ENCODE data around the gene CRELD2.

CRELD2 gene

GRCh38 chr22:49884503-49885260 lies 33.8 kb upstream of the CRELD2 start:
- Mint-ChIP-seq H3K4me1 (peaks cover 27% of the 10 kb centered on the region), H3K27me3 (no peaks in the 10 kb centered on the region), H3K4me3 (no peak overlapping the region), H3K27ac (no peak overlapping the region), H3K9me3 (no peaks in the 10 kb centered on the region)
- DNase-seq: no peak
- ATAC-seq: no peak

DNA sequence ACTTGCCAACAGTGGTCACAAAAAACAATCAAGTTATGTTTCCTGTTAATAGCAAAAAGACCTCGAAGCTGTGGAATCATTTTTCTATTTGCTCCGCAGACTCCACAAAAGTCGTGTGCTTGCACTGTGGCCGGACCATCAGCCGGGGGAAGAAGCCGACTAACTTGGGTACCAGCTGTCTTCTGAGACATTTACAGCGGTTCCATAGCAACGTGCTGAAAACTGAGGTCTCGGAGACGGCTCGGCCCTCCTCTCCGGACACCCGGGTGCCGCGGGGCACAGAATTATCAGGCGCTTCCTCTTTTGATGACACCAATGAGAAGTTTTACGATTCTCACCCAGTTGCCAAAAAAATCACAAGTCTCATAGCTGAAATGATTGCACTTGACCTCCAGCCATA lies 33.2 kb upstream of the CRELD2 start:
- DNase-seq: no peak
- no peak for ATAC-seq
- no peak overlapping the region for H3K27ac Mint-ChIP-seq
- H3K4me1 Mint-ChIP-seq: peaks cover 22% of the 10 kb centered on the region
- H3K27me3 Mint-ChIP-seq: no peaks in the 10 kb centered on the region
- H3K9me3 Mint-ChIP-seq: no peaks in the 10 kb centered on the region
- no peak overlapping the region for H3K4me3 Mint-ChIP-seq

DNA sequence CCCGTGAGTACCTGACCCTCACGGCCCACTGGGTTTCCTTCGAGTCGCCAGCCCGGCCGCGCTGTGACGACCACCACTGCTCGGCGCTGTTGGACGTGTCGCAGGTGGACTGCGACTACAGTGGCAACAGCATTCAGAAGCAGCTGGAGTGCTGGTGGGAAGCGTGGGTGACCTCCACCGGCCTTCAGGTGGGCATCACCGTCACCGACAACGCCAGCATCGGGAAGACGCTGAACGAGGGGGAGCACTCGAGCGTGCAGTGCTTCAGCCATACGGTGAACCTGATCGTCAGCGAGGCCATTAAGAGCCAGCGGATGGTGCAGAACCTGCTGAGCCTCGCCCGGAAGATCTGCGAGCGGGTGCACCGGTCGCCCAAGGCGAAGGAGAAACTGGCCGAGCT lies 32.6 kb upstream of the CRELD2 start:
- DNase-seq: no peak
- no peak for ATAC-seq
- Mint-ChIP-seq H3K27ac (no peak overlapping the region), H3K4me1 (peaks cover 17% of the 10 kb centered on the region), H3K4me3 (no peak overlapping the region), H3K27me3 (no peaks in the 10 kb centered on the region), H3K9me3 (no peaks in the 10 kb centered on the region)

- no peaks in the 10 kb centered on the region for H3K27me3 Mint-ChIP-seq
- no peak for DNase-seq
- H3K27ac Mint-ChIP-seq: peak overlapping the region in 1 of 2 donors; percentile 74
- peaks cover 17% of the 10 kb centered on the region for H3K4me1 Mint-ChIP-seq
- ATAC-seq: no peak
- no peak overlapping the region for H3K4me3 Mint-ChIP-seq
- H3K9me3 Mint-ChIP-seq: no peaks in the 10 kb centered on the region
These were observed 31.9 kb upstream of the CRELD2 start for GRCh38 chr22:49886346-49887063.

DNA sequence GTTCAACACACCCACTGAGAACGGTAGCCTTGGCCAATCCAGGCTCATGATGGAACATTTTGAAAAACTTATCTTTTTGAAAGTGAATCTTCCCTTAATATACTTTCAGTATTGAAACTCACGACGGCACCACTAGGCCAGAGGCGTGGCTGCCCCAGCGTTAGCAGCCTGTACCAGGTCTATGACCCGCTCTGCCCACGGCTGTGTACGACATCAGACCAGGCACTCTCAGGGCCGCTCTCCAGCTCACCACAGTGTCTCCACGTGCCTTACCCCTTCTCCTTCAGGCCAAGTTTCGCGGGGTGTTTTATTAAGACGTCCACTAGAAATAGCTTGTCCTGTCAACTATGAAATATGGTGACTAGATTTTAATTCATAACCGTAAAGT lies 31.4 kb upstream of the CRELD2 start:
- ATAC-seq: no peak
- Mint-ChIP-seq H3K9me3 (no peaks in the 10 kb centered on the region), H3K27me3 (no peaks in the 10 kb centered on the region), H3K27ac (peak overlapping the region in 1 of 2 donors; percentile 74), H3K4me1 (peaks cover 11% of the 10 kb centered on the region), H3K4me3 (no peak overlapping the region)
- no peak for DNase-seq

GRCh38 chr22:49887702-49888101 lies 30.7 kb upstream of the CRELD2 start:
- Mint-ChIP-seq H3K4me1 (peaks cover 5% of the 10 kb centered on the region), H3K27ac (no peak overlapping the region), H3K9me3 (no peaks in the 10 kb centered on the region), H3K27me3 (no peaks in the 10 kb centered on the region), H3K4me3 (no peak overlapping the region)
- ATAC-seq (no peak), DNase-seq (no peak)

GRCh38 chr22:49889071-49889470 lies 29.4 kb upstream of the CRELD2 start:
- no peaks in the 10 kb centered on the region for H3K27me3 Mint-ChIP-seq
- H3K4me1 Mint-ChIP-seq: peaks cover 5% of the 10 kb centered on the region
- H3K4me3 Mint-ChIP-seq: no peak overlapping the region
- H3K27ac Mint-ChIP-seq: no peak overlapping the region
- no peak for DNase-seq
- no peaks in the 10 kb centered on the region for H3K9me3 Mint-ChIP-seq
- ATAC-seq: no peak

- Mint-ChIP-seq H3K9me3 (peaks cover 0 to 9% of the 10 kb centered on the region in 2 donors), H3K4me3 (no peak overlapping the region), H3K27me3 (no peaks in the 10 kb centered on the region), H3K4me1 (no peaks in the 10 kb centered on the region), H3K27ac (peak overlapping the region in 1 of 2 donors; percentile 24)
- ATAC-seq (no peak), DNase-seq (no peak)
These were observed 26.1 kb upstream of the CRELD2 start for GRCh38 chr22:49892226-49892899.

DNA sequence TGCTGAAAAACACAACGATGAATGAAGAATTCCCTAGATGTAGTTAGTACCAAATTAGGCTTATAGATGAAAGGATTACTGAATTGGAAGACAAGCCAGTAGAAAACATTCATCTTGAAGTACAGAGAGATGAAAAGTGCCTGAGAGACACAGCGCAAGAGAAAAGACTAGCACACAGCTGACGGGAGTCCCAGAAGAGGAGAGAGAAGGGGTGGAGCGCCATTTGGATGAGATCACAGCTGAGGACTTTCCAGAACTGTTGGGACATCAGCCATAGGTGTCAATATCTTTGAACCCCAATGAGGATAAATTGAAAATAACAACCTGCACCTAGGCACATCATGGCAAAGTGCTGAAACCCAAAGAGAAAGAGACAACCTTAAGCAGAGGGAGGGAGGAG lies 25.4 kb upstream of the CRELD2 start:
- no peaks in the 10 kb centered on the region for H3K27me3 Mint-ChIP-seq
- H3K4me1 Mint-ChIP-seq: no peaks in the 10 kb centered on the region
- DNase-seq (no peak), ATAC-seq (no peak)
- no peak overlapping the region for H3K27ac Mint-ChIP-seq
- H3K9me3 Mint-ChIP-seq: peaks cover 0 to 9% of the 10 kb centered on the region in 2 donors
- no peak overlapping the region for H3K4me3 Mint-ChIP-seq

GRCh38 chr22:49894322-49895054 lies 23.9 kb upstream of the CRELD2 start:
- DNase-seq: no peak
- Mint-ChIP-seq H3K27me3 (no peaks in the 10 kb centered on the region), H3K4me1 (peaks cover 4% of the 10 kb centered on the region), H3K9me3 (peaks cover 0 to 9% of the 10 kb centered on the region in 2 donors), H3K27ac (no peak overlapping the region), H3K4me3 (no peak overlapping the region)
- ATAC-seq: no peak

DNA sequence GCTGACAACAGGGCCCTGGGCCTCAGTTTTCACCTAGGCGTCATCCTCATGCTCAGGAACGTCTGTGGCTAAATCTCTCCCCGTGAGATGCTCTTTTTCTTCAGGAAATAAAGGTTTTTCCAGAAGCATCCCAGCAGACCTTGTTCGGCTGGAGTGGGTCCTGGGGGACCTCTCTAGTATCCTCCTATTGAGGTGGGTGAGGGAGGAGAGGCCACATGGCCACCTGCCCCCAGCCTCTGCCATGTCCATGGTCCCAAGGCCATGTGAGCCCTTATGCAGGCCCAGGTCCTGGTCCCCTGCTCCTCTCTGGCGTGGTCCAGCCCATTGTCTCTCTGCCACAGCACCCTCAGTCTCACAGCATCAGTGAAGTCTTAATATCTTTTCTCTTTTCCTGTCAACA lies 22.2 kb upstream of the CRELD2 start:
- no peaks in the 10 kb centered on the region for H3K27me3 Mint-ChIP-seq
- ATAC-seq: no peak
- H3K4me3 Mint-ChIP-seq: no peak overlapping the region
- DNase-seq: no peak
- peaks cover 3 to 14% of the 10 kb centered on the region in 2 donors for H3K9me3 Mint-ChIP-seq
- H3K4me1 Mint-ChIP-seq: peaks cover 8% of the 10 kb centered on the region
- H3K27ac Mint-ChIP-seq: peak overlapping the region in 1 of 2 donors; percentile 81

DNA sequence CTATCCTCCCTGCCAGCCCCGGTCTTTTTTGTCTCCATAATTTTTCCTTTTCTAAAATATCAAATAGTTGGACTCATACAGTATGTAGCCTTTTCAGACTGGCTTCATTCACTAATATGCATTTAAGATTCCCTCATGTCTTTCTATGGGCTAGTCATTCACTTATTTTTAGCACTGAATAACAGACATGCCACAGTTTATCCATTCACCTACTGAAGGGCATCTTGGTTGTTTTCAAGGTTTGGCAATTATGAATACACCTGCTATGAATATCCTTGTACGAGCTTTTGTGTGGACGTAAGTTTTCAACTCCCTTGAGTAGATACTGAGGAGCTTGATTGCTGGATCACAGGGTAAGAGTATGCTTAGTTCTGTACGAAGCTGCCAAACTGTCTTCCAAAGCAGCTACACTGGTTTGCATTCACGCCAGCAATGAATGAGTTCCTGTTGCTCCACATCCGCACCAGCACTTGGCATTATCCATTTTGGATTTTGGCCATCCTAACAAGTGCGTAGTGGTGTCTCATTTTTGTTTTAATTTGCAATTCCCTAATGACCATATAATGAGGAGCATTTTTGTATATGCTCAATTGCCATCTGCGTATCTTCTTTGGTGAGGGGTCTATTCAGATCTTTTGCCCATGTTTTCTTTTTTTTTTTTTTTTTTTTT lies 21.3 kb upstream of the CRELD2 start:
- DNase-seq (no peak), ATAC-seq (no peak)
- Mint-ChIP-seq H3K4me3 (no peak overlapping the region), H3K27me3 (no peaks in the 10 kb centered on the region), H3K4me1 (peaks cover 8% of the 10 kb centered on the region), H3K9me3 (peaks cover 8 to 23% of the 10 kb centered on the region in 2 donors), H3K27ac (no peak overlapping the region)

- Mint-ChIP-seq H3K27ac (peak overlapping the region in 1 of 2 donors; percentile 72), H3K9me3 (peaks cover 8 to 19% of the 10 kb centered on the region in 2 donors), H3K27me3 (no peaks in the 10 kb centered on the region), H3K4me3 (no peak overlapping the region), H3K4me1 (peaks cover 8% of the 10 kb centered on the region)
- ATAC-seq: peak; percentile 80
- DNase-seq: no peak
These were observed 18.9 kb upstream of the CRELD2 start for GRCh38 chr22:49899530-49899929.

DNA sequence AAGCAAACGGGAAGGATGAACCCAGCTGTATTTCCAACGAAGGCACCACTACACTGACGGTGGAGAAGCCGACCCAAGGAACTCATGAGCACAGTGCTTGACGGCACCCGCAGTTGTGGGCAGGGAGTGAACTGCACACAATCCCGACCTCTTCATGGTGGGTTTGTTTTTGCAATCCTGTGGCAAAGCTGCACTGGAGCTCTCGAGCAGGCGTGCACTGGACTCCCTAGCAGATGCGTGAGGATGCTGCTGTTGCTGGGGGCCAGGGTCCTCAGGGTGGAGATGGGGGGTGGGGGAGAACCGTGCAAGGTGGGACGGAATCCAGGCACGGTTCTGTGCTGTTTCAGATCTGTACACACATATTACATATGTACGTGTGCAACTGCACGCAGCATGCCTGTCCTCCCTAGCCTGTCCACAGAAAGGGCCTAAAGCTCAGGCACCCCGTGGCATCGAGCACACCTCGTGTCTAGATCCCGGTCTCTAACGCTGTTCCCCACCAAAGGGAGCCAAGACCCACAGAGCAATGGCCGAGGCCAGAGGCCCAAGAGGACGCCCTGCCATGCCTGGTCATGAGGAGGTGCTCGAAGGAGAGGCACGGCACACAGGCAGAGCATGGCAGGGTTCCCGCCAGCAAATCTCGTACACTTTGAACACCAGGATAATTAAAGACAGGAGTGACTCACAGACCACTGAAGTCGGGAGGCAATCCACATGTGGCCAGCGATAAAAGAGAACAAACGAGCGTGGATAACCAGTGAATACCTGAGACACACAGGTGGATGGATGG lies 17.8 kb upstream of the CRELD2 start:
- Mint-ChIP-seq H3K9me3 (peaks cover 8 to 15% of the 10 kb centered on the region in 2 donors), H3K4me3 (no peak overlapping the region), H3K4me1 (peaks cover 8% of the 10 kb centered on the region), H3K27me3 (no peaks in the 10 kb centered on the region), H3K27ac (peak overlapping the region; percentile 40 to 86)
- DNase-seq: no peak
- no peak for ATAC-seq

Measured in stimulated activated naive CD8-positive, alpha-beta T cell treated with anti-CD3 and anti-CD28 coated beads, Interleukin-15, amount 100 ng/mL, for 72 hours (primary cell).